Measurements from ENCODE around the gene DKKL1.

The DKKL1 gene

GRCh38 chr19:49396738-49397505, 33.2 kb downstream of the DKKL1 start:
- DNase-seq: no peak

- DNase-seq: no peak
Measured at GRCh38 chr19:49398001-49398615, 34.4 kb downstream of the DKKL1 start.

- no peak for DNase-seq
Measured at GRCh38 chr19:49398931-49399330, 35.3 kb downstream of the DKKL1 start.

GRCh38 chr19:49400029-49400428, 36.4 kb downstream of the DKKL1 start:
- DNase-seq: no peak

GRCh38 chr19:49403404-49404187, 39.9 kb downstream of the DKKL1 start:
- no peak for DNase-seq

GRCh38 chr19:49407079-49407478, 43.4 kb downstream of the DKKL1 start:
- no peak for DNase-seq

GRCh38 chr19:49407482-49408015, 43.9 kb downstream of the DKKL1 start:
- no peak for DNase-seq

- no peak for DNase-seq
Measured at GRCh38 chr19:49408816-49409440, 45.3 kb downstream of the DKKL1 start.

GRCh38 chr19:49409441-49410029, 45.9 kb downstream of the DKKL1 start:
- DNase-seq: no peak

GRCh38 chr19:49411681-49412326, 48.1 kb downstream of the DKKL1 start:
- no peak for DNase-seq

GRCh38 chr19:49413348-49413747, 49.7 kb downstream of the DKKL1 start:
- no peak for DNase-seq

GRCh38 chr19:49414256-49414655, 50.6 kb downstream of the DKKL1 start:
- no peak for DNase-seq

GRCh38 chr19:49415102-49415809, 51.6 kb downstream of the DKKL1 start:
- DNase-seq: no peak

- DNase-seq: no peak
Measured at GRCh38 chr19:49415810-49416200, 52.1 kb downstream of the DKKL1 start.

GRCh38 chr19:49417088-49417487, 53.4 kb downstream of the DKKL1 start:
- no peak for DNase-seq

- no peak for DNase-seq
Measured at GRCh38 chr19:49418511-49418910, 54.8 kb downstream of the DKKL1 start.

GRCh38 chr19:49419173-49419572, 55.5 kb downstream of the DKKL1 start:
- DNase-seq: no peak

GRCh38 chr19:49420227-49420626, 56.5 kb downstream of the DKKL1 start:
- DNase-seq: no peak

- DNase-seq: peak; percentile 29
Measured at GRCh38 chr19:49421039-49421877, 57.6 kb downstream of the DKKL1 start.

GRCh38 chr19:49421878-49422202, 58.2 kb downstream of the DKKL1 start:
- DNase-seq: no peak
